ENCODE data around the gene S100B. TPM values are rescaled to one million over a fixed set of nuclear protein-coding genes. Genes with fewer than 3 reads are reported as not detected.

S100B gene
- 1 to 10 TPM in 1 of 2 experiments, under 1 TPM in 1; 0.91 to 1.4 TPM for total RNA-seq
- 24.1 TPM for polyA plus RNA-seq

- Mint-ChIP-seq H3K4me3 (peak within 1 kb of the TSS; percentile 20 to 84 (median 72)), H3K4me1 (peaks cover 44 to 49% (median 45%) of the 10 kb centered on the region in 3 donors), H3K27ac (peak within 1 kb of the TSS; percentile 62 to 99 (median 88)), H3K9me3 (peaks cover 0 to 4% (median 0%) of the 10 kb centered on the region in 5 donors), H3K27me3 (no peaks in the 10 kb centered on the region), H3K36me3 (no peaks in the 10 kb centered on the region)
- ChIA-PET CTCF (interaction anchor here (1.2 kb wide), 1 partner anchor 29 kb away, joined by 4 read pairs; no protein-coding TSS in a partner anchor), POLR2A (no interaction called here)
- H3K36me3 ChIP-seq (ENCODE audit: insufficient read depth, low read length) = no peaks in the 10 kb centered on the region
- peaks cover 39% of the 10 kb centered on the region for H3K4me1 ChIP-seq (ENCODE audit: insufficient read depth, low read length)
- no peak within 1 kb of the TSS for H3K27ac ChIP-seq (ENCODE audit: low read depth, low read length)
- peak in 1 of 5 donors; percentile 57 for DNase-seq
- H3K27me3 ChIP-seq (ENCODE audit: insufficient read depth, low read length, poor library complexity, severe bottlenecking) = no peaks in the 10 kb centered on the region
- no peaks in the 10 kb centered on the region for H3K9me3 ChIP-seq (ENCODE audit: low read length)
- H3K4me3 ChIP-seq (ENCODE audit: low read length) = peak within 1 kb of the TSS; percentile 27
Observed at GRCh38 chr21:46604975-46605766, at the start of gene S100B. S100B (minus strand) TSS chr21:46605082; CDS start chr21:46602415, 2,667 bp downstream.

- POLR2A ChIA-PET = no interaction called here
- Histone ChIP-seq H3K9me3 (ENCODE audit: low read length) (peaks cover under 1% of the 10 kb centered on the region), H3K36me3 (ENCODE audit: insufficient read depth, low read length) (peaks cover 81% of the 10 kb centered on the region), H3K27me3 (ENCODE audit: insufficient read depth, low read length, poor library complexity, severe bottlenecking) (no peaks in the 10 kb centered on the region), H3K27ac (ENCODE audit: low read depth, low read length) (no peak overlapping the region), H3K4me3 (ENCODE audit: low read length) (no peak overlapping the region), H3K4me1 (ENCODE audit: insufficient read depth, low read length) (peaks cover 6% of the 10 kb centered on the region)
- CTCF ChIA-PET = no interaction called here
- Mint-ChIP-seq H3K27me3 (no peaks in the 10 kb centered on the region), H3K4me1 (peaks cover 28 to 46% (median 33%) of the 10 kb centered on the region in 3 donors), H3K4me3 (no peak overlapping the region), H3K9me3 (peaks cover 4 to 22% (median 21%) of the 10 kb centered on the region in 5 donors), H3K27ac (peak overlapping the region in 4 of 8 donors; percentile 11 to 74 (median 46)), H3K36me3 (peaks cover 61 to 98% (median 62%) of the 10 kb centered on the region in 3 donors)
- DNase-seq = no peak
Observed at GRCh38 chr21:46651121-46651520, 46.2 kb upstream of the S100B start.

- Histone ChIP-seq H3K27me3 (ENCODE audit: insufficient read depth, low read length, poor library complexity, severe bottlenecking) (no peaks in the 10 kb centered on the region), H3K27ac (ENCODE audit: low read depth, low read length) (no peak overlapping the region), H3K4me3 (ENCODE audit: low read length) (no peak overlapping the region), H3K9me3 (ENCODE audit: low read length) (no peaks in the 10 kb centered on the region), H3K4me1 (ENCODE audit: insufficient read depth, low read length) (peaks cover 6% of the 10 kb centered on the region), H3K36me3 (ENCODE audit: insufficient read depth, low read length) (peaks cover 86% of the 10 kb centered on the region)
- no peak for DNase-seq
- ChIA-PET CTCF (no interaction called here), POLR2A (no interaction called here)
- Mint-ChIP-seq H3K27me3 (no peaks in the 10 kb centered on the region), H3K4me3 (no peak overlapping the region), H3K36me3 (peaks cover 59 to 98% (median 59%) of the 10 kb centered on the region in 3 donors), H3K4me1 (peaks cover 31 to 51% (median 36%) of the 10 kb centered on the region in 3 donors), H3K27ac (peak overlapping the region in 4 of 8 donors; percentile 69 to 80 (median 72)), H3K9me3 (peaks cover 0 to 20% (median 17%) of the 10 kb centered on the region in 5 donors)
Observed at GRCh38 chr21:46650476-46651098, 45.7 kb upstream of the S100B start.

- no peak for DNase-seq
- Histone ChIP-seq H3K4me3 (ENCODE audit: low read length) (no peak overlapping the region), H3K4me1 (ENCODE audit: insufficient read depth, low read length) (peaks cover 6% of the 10 kb centered on the region), H3K27me3 (ENCODE audit: insufficient read depth, low read length, poor library complexity, severe bottlenecking) (no peaks in the 10 kb centered on the region), H3K36me3 (ENCODE audit: insufficient read depth, low read length) (peaks cover 85% of the 10 kb centered on the region), H3K27ac (ENCODE audit: low read depth, low read length) (no peak overlapping the region), H3K9me3 (ENCODE audit: low read length) (no peaks in the 10 kb centered on the region)
- ChIA-PET POLR2A (no interaction called here), CTCF (no interaction called here)
- H3K27me3 Mint-ChIP-seq = no peaks in the 10 kb centered on the region
- H3K27ac Mint-ChIP-seq = peak overlapping the region in 3 of 8 donors; percentile 7 to 69 (median 33)
- H3K9me3 Mint-ChIP-seq = peaks cover 0 to 10% (median 5%) of the 10 kb centered on the region in 5 donors
- peaks cover 31 to 55% (median 38%) of the 10 kb centered on the region in 3 donors for H3K4me1 Mint-ChIP-seq
- peaks cover 50 to 97% (median 54%) of the 10 kb centered on the region in 3 donors for H3K36me3 Mint-ChIP-seq
- no peak overlapping the region for H3K4me3 Mint-ChIP-seq
Observed at GRCh38 chr21:46649356-46649755, 44.5 kb upstream of the S100B start.

- H3K4me1 Mint-ChIP-seq = peaks cover 31 to 55% (median 38%) of the 10 kb centered on the region in 3 donors
- H3K27ac Mint-ChIP-seq = peak overlapping the region in 4 of 8 donors; percentile 30 to 84 (median 58)
- Histone ChIP-seq H3K4me1 (ENCODE audit: insufficient read depth, low read length) (peaks cover 6% of the 10 kb centered on the region), H3K4me3 (ENCODE audit: low read length) (no peak overlapping the region), H3K36me3 (ENCODE audit: insufficient read depth, low read length) (peaks cover 85% of the 10 kb centered on the region), H3K27me3 (ENCODE audit: insufficient read depth, low read length, poor library complexity, severe bottlenecking) (no peaks in the 10 kb centered on the region), H3K9me3 (ENCODE audit: low read length) (no peaks in the 10 kb centered on the region), H3K27ac (ENCODE audit: low read depth, low read length) (no peak overlapping the region)
- H3K9me3 Mint-ChIP-seq = peaks cover 0 to 1% (median 0%) of the 10 kb centered on the region in 5 donors
- no peak for DNase-seq
- no peak overlapping the region for H3K4me3 Mint-ChIP-seq
- ChIA-PET POLR2A (no interaction called here), CTCF (no interaction called here)
- H3K36me3 Mint-ChIP-seq = peaks cover 42 to 97% (median 45%) of the 10 kb centered on the region in 3 donors
- H3K27me3 Mint-ChIP-seq = no peaks in the 10 kb centered on the region
Observed at GRCh38 chr21:46648539-46648938, 43.7 kb upstream of the S100B start.

GRCh38 chr21:46646541-46647154 lies 41.8 kb upstream of the S100B start:
- Mint-ChIP-seq H3K27me3 (no peaks in the 10 kb centered on the region), H3K36me3 (peaks cover 23 to 94% (median 31%) of the 10 kb centered on the region in 3 donors), H3K9me3 (no peaks in the 10 kb centered on the region), H3K4me1 (peaks cover 26 to 60% (median 35%) of the 10 kb centered on the region in 3 donors), H3K4me3 (no peak overlapping the region), H3K27ac (peak overlapping the region in 6 of 8 donors; percentile 12 to 56 (median 40))
- Histone ChIP-seq H3K9me3 (ENCODE audit: low read length) (no peaks in the 10 kb centered on the region), H3K36me3 (ENCODE audit: insufficient read depth, low read length) (peaks cover 70% of the 10 kb centered on the region), H3K27ac (ENCODE audit: low read depth, low read length) (no peak overlapping the region), H3K27me3 (ENCODE audit: insufficient read depth, low read length, poor library complexity, severe bottlenecking) (no peaks in the 10 kb centered on the region), H3K4me1 (ENCODE audit: insufficient read depth, low read length) (peaks cover 6% of the 10 kb centered on the region), H3K4me3 (ENCODE audit: low read length) (no peak overlapping the region)
- CTCF ChIA-PET = no interaction called here
- DNase-seq = no peak
- POLR2A ChIA-PET = interaction anchor here (0.6 kb wide), 1 partner anchor 258 kb away, joined by 3 read pairs; no protein-coding TSS in a partner anchor

- no peak for DNase-seq
- no peaks in the 10 kb centered on the region for H3K9me3 ChIP-seq (ENCODE audit: low read length)
- ChIA-PET CTCF (interaction anchor here (1.5 kb wide), 1 partner anchor 10 kb away, joined by 3 read pairs; the partner anchor contains the start of gene PRMT2), POLR2A (interaction anchor here (0.6 kb wide), 1 partner anchor 257 kb away, joined by 3 read pairs; no protein-coding TSS in a partner anchor)
- Mint-ChIP-seq H3K4me1 (peaks cover 33 to 62% (median 37%) of the 10 kb centered on the region in 3 donors), H3K4me3 (peak overlapping the region in 1 of 7 donors; percentile 19), H3K27me3 (no peaks in the 10 kb centered on the region), H3K9me3 (no peaks in the 10 kb centered on the region), H3K36me3 (peaks cover 23 to 94% (median 34%) of the 10 kb centered on the region in 3 donors), H3K27ac (peak overlapping the region in 4 of 8 donors; percentile 25 to 82 (median 50))
- H3K27me3 ChIP-seq (ENCODE audit: insufficient read depth, low read length, poor library complexity, severe bottlenecking) = no peaks in the 10 kb centered on the region
- H3K36me3 ChIP-seq (ENCODE audit: insufficient read depth, low read length) = peaks cover 67% of the 10 kb centered on the region
- no peak overlapping the region for H3K4me3 ChIP-seq (ENCODE audit: low read length)
- H3K4me1 ChIP-seq (ENCODE audit: insufficient read depth, low read length) = peaks cover 6% of the 10 kb centered on the region
- H3K27ac ChIP-seq (ENCODE audit: low read depth, low read length) = no peak overlapping the region
Observed at GRCh38 chr21:46645840-46646239, 41.0 kb upstream of the S100B start.

All from CD8-positive, alpha-beta memory T cell (primary cell).